Hepatocyte (in vitro differentiated cells): ENCODE measurements around the gene SUGP2. TPM values are rescaled to one million over a fixed set of nuclear protein-coding genes. Genes with fewer than 3 reads are reported as not detected.
A peak's percentile ranks its signal among the peaks of the same experiment; 100 is the strongest.

Experiments
- DNase-seq: peaks from one replicate; pipeline ENCODE4 v3.0.0-alpha.2; 2016; ENCODE audit warnings: low spot score
- H2AFZ ChIP-seq: fragments of 200-600 bp; sonication (generic); 2 replicates; pipeline ENCODE4 v1.6.0; 2016; ENCODE audit warnings: antibody characterized with exemption, mild to moderate bottlenecking
- H3K27ac ChIP-seq: fragments of 200-600 bp; sonication (generic); 2 replicates; pipeline ENCODE4 v1.5.1; 2016; ENCODE audit warnings: mild to moderate bottlenecking
- H3K27me3 ChIP-seq: fragments of 200-600 bp; sonication (generic); 2 replicates; pipeline ENCODE4 v1.6.1; 2016
- H3K36me3 ChIP-seq: fragments of 200-600 bp; sonication (generic); replicated peaks from 2 replicates; pipeline ENCODE4 v1.5.1; 2016; ENCODE audit warnings: low read depth; ENCODE audit not compliant: insufficient read depth
- H3K4me1 ChIP-seq: fragments of 200-600 bp; sonication (generic); 2 replicates; pipeline ENCODE4 v1.5.1; 2016; ENCODE audit warnings: mild to moderate bottlenecking, moderate library complexity; ENCODE audit not compliant: insufficient read depth
- H3K4me2 ChIP-seq: fragments of 200-600 bp; sonication (generic); 2 replicates; pipeline ENCODE4 v1.6.0; 2016
- H3K4me3 ChIP-seq: fragments of 200-600 bp; sonication (generic); 2 replicates; pipeline ENCODE4 v1.5.1; 2016; ENCODE audit warnings: mild to moderate bottlenecking
- H3K79me2 ChIP-seq: fragments of 200-600 bp; sonication (generic); 2 replicates; pipeline ENCODE4 v1.6.0; 2017; ENCODE audit warnings: mild to moderate bottlenecking
- H3K9me2 ChIP-seq: fragments of 200-600 bp; sonication (generic); replicated peaks from 2 replicates; pipeline ENCODE4 v1.6.0; 2017; ENCODE audit warnings: mild to moderate bottlenecking; ENCODE audit not compliant: insufficient read depth
- H3K9me3 ChIP-seq: fragments of 200-600 bp; sonication (generic); 2 replicates; pipeline ENCODE4 v1.5.1; 2016; ENCODE audit warnings: low read depth, mild to moderate bottlenecking
- H4K20me1 ChIP-seq: fragments of 200-600 bp; sonication (generic); 2 replicates; pipeline ENCODE4 v1.6.0; 2016; ENCODE audit warnings: mild to moderate bottlenecking; ENCODE audit not compliant: insufficient read depth, poor library complexity, severe bottlenecking
- CTCF ChIP-seq: fragments of 200-600 bp; sonication (generic); IDR thresholded peaks from 2 replicates; pipeline ENCODE4 v1.5.1; 2016; ENCODE audit warnings: antibody characterized with exemption, mild to moderate bottlenecking; ENCODE audit not compliant: poor library complexity
- EZH2 ChIP-seq: fragments of 200-600 bp; sonication (generic); IDR thresholded peaks from 2 replicates; pipeline ENCODE4 v1.6.1; 2016; ENCODE audit warnings: antibody characterized with exemption, mild to moderate bottlenecking, borderline replicate concordance
- EZH2phosphoT487 ChIP-seq: fragments of 200-600 bp; sonication (generic); IDR thresholded peaks from one replicate; pipeline ENCODE4 v1.6.1; 2018; ENCODE audit warnings: antibody characterized with exemption, mild to moderate bottlenecking, low read depth, moderate library complexity; ENCODE audit not compliant: unreplicated experiment, severe bottlenecking
- WGBS: methylation state at CpG from one replicate; pipeline ENCODE4 v1.1.6; 2016; ENCODE audit warnings: low lambda C conversion rate; ENCODE audit errors: missing lambda C conversion rate; 5-methylcytosine and 5-hydroxymethylcytosine counted together
- polyA plus RNA-seq: library from polyadenylated mRNA; unstranded; fragments of >200 nt; fragmentation: Nextera tagmentation; extraction: Ambion mirVana; gene quantifications from 2 replicates; pipeline ENCODE4 v1.2.1, GENCODE V29; 2016
- total RNA-seq: library from RNA; depleted of rRNA; stranded (reverse); fragments of >200 nt; gene quantifications from 2 replicates; pipeline ENCODE4 v1.2.3, GENCODE V29; 2014

SUGP2 gene
- total and polyA plus RNA-seq, 2 experiments from 2014 or later: 36.4 to 51.0 TPM

GRCh38 chr19:19028526-19028925 lies 4.8 kb downstream of the SUGP2 start:
- Histone ChIP-seq H2AFZ (no peak overlapping the region), H3K27me3 (no peaks in the 10 kb centered on the region), H3K9me3 (no peaks in the 10 kb centered on the region), H3K79me2 (peaks cover 63% of the 10 kb centered on the region), H3K4me2 (no peak overlapping the region), H3K4me3 (no peak overlapping the region), H3K36me3 (no peaks in the 10 kb centered on the region), H3K27ac (no peak overlapping the region), H3K4me1 (no peaks in the 10 kb centered on the region), H3K9me2 (no peaks in the 10 kb centered on the region), H4K20me1 (peaks cover 14% of the 10 kb centered on the region)
- no peak for DNase-seq
- over 99% methylated on average over 9 of the region's 9 CpGs for WGBS
- TF ChIP-seq CTCF (no peak), EZH2 (no peak), EZH2phosphoT487 (no peak)

DNA sequence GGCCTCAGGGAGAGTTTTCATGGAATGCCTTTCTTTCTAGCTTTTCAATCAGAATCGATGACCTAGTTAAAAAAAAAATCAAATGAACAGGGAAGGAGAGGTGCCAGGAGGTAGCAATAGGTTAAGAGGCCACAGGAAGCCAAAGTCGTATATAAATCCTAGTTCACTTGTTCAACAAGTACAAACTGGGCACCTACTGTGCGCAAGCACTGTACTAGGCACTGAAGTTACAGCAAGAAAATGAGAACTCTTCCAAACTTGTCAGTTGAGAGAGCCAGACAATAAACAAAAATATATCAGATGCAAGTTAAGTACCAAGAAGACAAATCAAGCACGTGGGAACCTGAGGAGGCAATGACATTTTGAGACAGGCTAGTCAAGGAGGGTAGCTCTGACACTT lies 6.1 kb downstream of the SUGP2 start:
- DNase-seq: no peak
- H3K36me3 ChIP-seq: no peaks in the 10 kb centered on the region
- H3K27me3 ChIP-seq: no peaks in the 10 kb centered on the region
- no peak overlapping the region for H2AFZ ChIP-seq
- H3K9me3 ChIP-seq: no peaks in the 10 kb centered on the region
- TF ChIP-seq CTCF: no peak
- no peak for TF ChIP-seq EZH2
- TF ChIP-seq EZH2phosphoT487: no peak
- no peak overlapping the region for H3K4me2 ChIP-seq
- H3K9me2 ChIP-seq: no peaks in the 10 kb centered on the region
- H3K4me3 ChIP-seq: no peak overlapping the region
- H4K20me1 ChIP-seq: peaks cover 14% of the 10 kb centered on the region
- no peaks in the 10 kb centered on the region for H3K4me1 ChIP-seq
- H3K79me2 ChIP-seq: peaks cover 66% of the 10 kb centered on the region
- no peak overlapping the region for H3K27ac ChIP-seq
- WGBS: 99% methylated on average over 4 of the region's 4 CpGs

DNA sequence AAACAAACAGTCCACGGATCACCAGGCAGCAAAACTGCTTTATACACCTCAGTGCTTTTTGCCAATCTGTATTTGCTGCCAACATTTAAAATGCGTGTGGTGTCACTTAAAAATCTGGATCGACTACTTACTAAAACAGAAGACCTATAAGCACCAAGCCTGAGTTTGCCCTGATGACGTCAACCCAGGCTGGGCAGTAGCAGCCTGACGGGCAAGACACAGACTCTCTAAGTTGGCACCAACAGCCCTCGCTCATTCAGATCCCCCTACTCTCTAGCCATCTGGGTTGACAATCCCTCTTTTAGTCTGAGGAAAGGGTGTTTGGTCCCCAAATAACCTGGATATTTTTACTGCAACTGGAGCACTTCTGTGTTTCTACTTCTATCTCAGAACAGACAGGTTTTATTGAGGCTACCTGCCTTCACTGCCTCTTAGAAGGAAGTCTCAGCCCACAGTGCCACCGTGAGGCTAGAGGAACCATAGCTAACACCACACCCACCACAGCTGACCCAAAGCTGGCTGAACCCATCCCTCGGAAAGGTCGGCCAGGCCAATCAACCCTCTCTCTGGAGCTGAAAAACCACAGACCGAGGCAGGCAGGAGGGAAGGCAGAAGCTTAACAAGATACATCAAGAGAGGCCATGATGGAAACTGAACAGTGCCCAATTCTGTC lies 6.9 kb downstream of the SUGP2 start:
- H3K79me2 ChIP-seq: peaks cover 58% of the 10 kb centered on the region
- H2AFZ ChIP-seq: no peak overlapping the region
- peaks cover under 1% of the 10 kb centered on the region for H3K4me1 ChIP-seq
- H3K4me2 ChIP-seq: no peak overlapping the region
- H3K9me2 ChIP-seq: no peaks in the 10 kb centered on the region
- TF ChIP-seq EZH2 (no peak), CTCF (peak; percentile 26)
- H3K9me3 ChIP-seq: no peaks in the 10 kb centered on the region
- 79% methylated on average over 10 of the region's 10 CpGs for WGBS
- H3K27ac ChIP-seq: no peak overlapping the region
- H3K4me3 ChIP-seq: no peak overlapping the region
- no peaks in the 10 kb centered on the region for H3K27me3 ChIP-seq
- DNase-seq: peak; percentile 38
- H3K36me3 ChIP-seq: no peaks in the 10 kb centered on the region
- H4K20me1 ChIP-seq: peaks cover 6% of the 10 kb centered on the region
